ENCODE results near the gene OPCML.

- TF ChIP-seq CTCF (conservative IDR thresholded peaks at IDR 0.05; ENCODE audit: low read depth, low read length) (no peak), EZH2phosphoT487 (IDR thresholded peaks at IDR 0.05; ENCODE audit: borderline replicate concordance, low read length) (no peak)
Observed at GRCh38 chr11:133176748-133177147, 355.6 kb downstream of the OPCML start.

Data from PC-3 (cell line).